Skin of body (tissue), 2 donors: ENCODE data around the gene CADM2. TPM values are rescaled to one million over a fixed set of nuclear protein-coding genes. Genes with fewer than 3 reads are reported as not detected.
"Not testable (repeated sequence)": the region's sequence is repeated elsewhere in the genome, so short reads cannot be mapped to it uniquely, and the experiment has no call there.

ENCODE experiments used
- DNase-seq: peaks from one replicate; lab custom pipeline; 2025; lab: John Stamatoyannopoulos, UW
- total RNA-seq: library from RNA; depleted of rRNA; stranded (reverse); fragments of >200 nt; gene quantifications from one replicate; pipeline ENCODE4 v1.2.3, GENCODE V29; 2014

Gene CADM2
- total RNA-seq, 1 donor from 2014 or later, result 2.5 TPM

- DNase-seq, result no peak
These were observed 496.9 kb downstream of the CADM2 start for GRCh38 chr3:85455561-85456200.

GRCh38 chr3:85474241-85474640, 515.5 kb downstream of the CADM2 start:
- no peak for DNase-seq

- no peak for DNase-seq
These were observed 516.6 kb downstream of the CADM2 start for GRCh38 chr3:85475346-85475745.

DNA sequence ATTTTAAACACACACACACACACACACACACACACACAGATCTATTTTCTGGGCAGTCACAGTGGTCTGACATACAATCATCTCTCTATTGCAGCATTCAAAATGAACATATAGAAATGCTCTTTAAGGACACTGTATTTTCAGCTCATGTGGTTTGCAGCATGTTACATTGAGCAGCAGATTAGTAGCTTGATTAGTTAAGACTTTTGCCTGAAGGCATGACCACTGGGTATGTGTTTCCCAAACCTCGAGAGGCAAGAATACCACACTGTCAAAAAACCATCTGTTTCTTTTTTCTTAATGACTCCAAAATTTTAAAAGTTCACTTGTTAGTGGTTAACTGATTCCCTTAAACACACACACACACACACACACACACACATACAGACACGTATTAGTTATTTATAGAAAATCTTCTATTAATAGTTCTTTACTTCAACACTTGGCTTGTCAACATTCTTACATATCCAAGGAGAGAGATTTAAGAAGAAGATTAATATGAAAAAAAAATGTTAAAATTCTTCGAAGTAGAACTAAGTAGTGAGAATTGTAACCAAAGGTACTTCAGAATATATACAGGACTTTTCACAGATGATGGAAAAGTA, 518.2 kb downstream of the CADM2 start:
- no peak for DNase-seq

DNA sequence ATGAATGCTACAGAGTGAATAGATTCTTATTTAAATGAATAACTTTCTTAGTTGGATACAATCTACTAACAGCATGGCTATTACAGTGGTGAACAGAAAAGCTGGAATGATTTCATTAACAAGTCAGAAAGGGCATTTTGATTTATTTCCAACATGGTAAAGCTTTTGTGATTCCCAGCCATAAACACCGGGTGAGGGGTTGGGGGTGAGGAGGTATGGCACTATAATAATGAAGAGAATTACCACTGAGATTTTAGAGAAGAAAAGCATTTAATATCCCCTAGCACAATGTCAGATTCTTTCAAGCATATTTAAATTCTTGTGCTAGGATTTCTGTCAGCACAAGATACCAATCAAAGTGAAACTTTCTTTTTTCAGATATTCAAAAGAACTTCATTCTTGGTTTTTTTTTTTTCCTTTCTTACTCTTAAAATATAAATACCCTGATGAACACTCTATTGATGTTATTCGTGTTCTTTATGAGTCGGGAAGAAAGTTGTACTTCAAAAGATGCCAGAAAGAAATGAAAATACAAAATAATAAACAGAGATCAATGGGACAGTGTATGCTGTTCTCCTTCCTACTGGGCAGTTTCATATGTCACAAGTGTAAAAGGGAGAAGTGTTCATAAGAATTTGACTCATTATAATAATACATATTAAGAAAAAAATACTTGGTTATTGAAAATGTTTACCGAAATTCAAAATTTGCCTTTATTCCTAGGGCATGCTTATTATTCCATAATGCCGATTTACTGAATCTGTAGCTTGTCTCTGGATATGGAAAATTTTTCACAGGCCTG, 522.8 kb downstream of the CADM2 start:
- DNase-seq, result no peak

GRCh38 chr3:85482213-85482490, 523.4 kb downstream of the CADM2 start:
- no peak for DNase-seq

- DNase-seq, result no peak
These were observed 525.2 kb downstream of the CADM2 start for GRCh38 chr3:85483986-85484385.

GRCh38 chr3:85487375-85487774, 528.6 kb downstream of the CADM2 start:
- no peak for DNase-seq

- DNase-seq, result no peak
These were observed 536.8 kb downstream of the CADM2 start for GRCh38 chr3:85495602-85496001.

- DNase-seq, result no peak
These were observed 539.4 kb downstream of the CADM2 start for GRCh38 chr3:85498177-85498576.

DNA sequence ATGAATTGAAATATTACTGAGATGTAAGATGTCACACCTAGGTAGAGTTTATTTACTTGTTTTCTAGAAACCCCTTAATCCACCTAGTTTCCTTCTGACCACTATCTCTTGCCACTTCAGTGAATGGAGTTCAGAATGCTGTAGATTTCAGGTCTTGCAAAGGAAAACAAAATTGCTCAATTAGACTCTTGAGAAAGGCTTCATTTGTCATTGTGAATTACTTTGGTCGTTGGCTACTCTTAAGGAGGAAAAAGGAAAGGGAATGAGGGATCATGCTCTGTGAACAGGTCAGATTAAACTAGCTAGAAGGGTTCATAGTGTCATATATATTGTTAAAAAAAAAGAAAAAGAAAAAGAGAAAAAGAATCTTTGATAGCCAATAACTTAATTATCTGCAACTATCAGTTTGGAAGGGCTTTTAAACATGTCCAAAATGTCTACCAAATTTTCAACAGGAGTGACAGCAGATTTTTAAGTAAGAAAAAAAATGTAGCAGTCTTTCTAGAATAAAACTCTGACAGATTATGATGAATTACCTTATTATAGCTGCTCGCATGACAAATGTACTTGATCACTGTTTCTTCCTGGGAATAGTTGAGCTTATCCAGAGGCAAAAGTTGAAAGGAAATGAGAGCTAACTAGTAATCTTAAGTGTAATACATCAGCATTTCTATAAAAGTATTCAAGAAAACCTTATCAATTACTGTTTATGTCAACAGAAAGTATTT, 543.5 kb downstream of the CADM2 start:
- no peak for DNase-seq

- DNase-seq, result not testable (repeated sequence)
These were observed 545.5 kb downstream of the CADM2 start for GRCh38 chr3:85504129-85504784.

DNA sequence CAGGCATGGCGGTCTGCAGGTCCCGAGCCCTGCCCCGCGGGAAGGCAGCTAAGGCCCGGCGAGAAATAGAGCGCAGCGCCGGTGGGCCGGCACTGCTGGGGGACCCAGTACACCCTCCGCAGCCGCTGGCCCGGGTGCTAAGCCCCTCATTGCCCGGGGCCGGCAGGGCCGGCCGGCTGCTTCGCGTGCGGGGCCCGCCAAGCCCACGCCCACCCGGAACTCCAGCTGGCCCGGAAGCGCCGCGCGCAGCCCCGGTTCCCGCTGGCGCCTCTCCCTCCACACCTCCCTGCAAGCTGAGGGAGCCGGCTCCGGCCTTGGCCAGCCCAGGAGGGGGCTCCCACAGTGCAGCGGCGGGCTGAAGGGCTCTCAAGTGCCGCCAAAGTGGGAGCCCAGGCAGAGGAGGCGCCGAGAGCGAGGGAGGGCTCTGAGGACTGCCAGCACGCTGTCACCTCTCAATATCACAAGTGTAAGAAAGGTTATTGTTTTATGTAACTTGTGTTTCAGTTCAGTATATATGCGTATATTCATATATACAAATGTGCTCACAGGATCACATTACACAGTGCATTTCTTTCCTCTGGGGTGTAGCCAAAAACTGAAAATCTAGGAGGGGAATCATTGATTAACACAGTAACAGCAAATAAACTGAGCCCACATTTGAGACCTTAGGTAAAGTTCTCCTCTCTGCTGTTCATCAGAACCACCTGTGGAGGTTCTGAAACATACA, 546.2 kb downstream of the CADM2 start:
- DNase-seq, result not testable (repeated sequence)

GRCh38 chr3:85507052-85507451, 548.3 kb downstream of the CADM2 start:
- DNase-seq, result not testable (repeated sequence)

GRCh38 chr3:85508659-85509058, 549.9 kb downstream of the CADM2 start:
- no peak for DNase-seq

DNA sequence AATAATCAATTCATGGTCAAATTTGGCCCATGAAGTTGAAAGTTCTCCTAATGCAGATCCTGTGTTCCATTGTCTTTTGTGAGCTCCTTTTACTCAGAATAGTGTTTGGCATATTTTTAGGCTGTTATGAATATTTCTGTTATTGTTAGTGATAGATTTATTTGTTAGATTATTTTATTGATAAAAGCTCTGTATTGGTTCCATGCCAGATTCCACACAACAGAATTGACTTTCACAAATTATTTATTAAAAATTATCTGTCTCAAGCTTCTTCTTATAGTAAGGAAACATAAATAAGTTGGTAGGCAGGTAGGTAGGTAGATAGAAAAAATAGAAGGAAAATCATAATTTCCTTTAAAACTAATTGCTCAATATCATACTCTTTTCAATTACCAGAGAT, 557.4 kb downstream of the CADM2 start:
- DNase-seq, result no peak

DNA sequence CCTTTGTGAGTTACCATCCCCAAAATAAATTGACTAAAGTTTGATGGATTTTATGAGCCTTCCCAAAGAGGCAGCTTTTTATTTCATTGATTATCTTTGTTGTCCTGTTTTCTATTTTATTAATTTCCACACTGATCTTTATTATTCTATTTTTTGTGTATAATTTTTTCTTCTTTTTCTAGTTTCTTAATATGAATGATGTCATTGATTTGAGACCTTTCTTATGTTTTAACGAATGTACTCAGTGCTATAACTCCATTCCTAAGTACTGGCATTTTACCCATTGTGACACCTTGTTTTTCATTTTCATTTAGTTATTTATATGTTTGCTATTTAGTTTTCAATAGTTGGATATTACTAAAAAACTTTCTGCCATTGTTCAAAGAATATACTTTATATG, 565.3 kb downstream of the CADM2 start:
- no peak for DNase-seq

DNA sequence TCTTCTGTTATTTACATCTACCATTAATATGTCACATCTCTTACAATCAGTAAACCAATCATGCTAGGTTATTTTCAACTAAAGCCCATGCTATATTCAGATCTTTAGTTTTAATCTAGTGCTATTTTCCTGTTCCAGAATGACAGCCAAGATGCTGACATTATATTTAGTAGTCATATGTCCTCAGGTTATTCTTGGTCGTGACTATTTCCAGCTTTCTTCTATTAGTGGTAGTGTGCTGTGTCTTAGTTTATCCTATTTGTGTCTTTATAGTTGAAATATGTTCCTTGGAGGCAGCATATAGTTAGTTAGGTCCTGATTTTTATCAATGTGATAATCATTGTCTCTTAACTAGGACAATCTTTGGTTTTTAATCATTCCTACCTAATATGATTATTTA, 566.5 kb downstream of the CADM2 start:
- DNase-seq, result no peak

DNA sequence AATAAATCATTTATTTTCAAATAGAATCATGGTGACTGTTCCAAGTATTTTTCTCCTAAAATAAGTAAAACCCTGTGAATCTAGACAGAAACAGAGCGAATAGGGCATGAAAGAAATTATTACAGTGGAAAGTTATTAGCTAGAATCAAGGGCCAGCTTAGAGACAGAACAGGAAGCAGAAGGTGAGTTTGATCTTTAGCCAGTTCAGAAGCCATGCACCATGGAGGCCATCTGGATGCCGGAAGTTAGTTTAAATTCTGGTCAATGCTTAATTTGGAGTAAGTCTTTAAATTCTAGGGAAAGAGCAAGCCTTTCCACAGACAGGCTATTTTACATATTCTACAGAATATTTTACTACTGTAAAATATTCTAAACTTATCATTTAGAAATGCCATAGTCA, 574.8 kb downstream of the CADM2 start:
- DNase-seq, result no peak

- DNase-seq, result no peak
These were observed 576.7 kb downstream of the CADM2 start for GRCh38 chr3:85535517-85535916.

- DNase-seq, result no peak
These were observed 580.4 kb downstream of the CADM2 start for GRCh38 chr3:85539232-85539631.
